Cardiac muscle cell (in vitro differentiated cells and primary cell): Measurements from ENCODE around the gene FSIP1. TPM values are rescaled to one million over a fixed set of nuclear protein-coding genes. Genes with fewer than 3 reads are reported as not detected.

Source experiments
- DNase-seq, 2 donors: peaks; one replicate each; pipeline versions ENCODE4 v3.0.0 to v3.0.0-alpha.2; 2010 to 2017; ENCODE audit warnings: low read depth in 1 of 2, low spot score in 1 of 2
- H3K27ac ChIP-seq: fragments of 200-600 bp; sonication (generic); 2 replicates; pipeline ENCODE4 v1.5.1; 2016
- H3K27me3 ChIP-seq: fragments of 200-600 bp; sonication (generic); 2 replicates; pipeline ENCODE4 v1.6.0; 2016; ENCODE audit warnings: control low read depth
- H3K36me3 ChIP-seq: fragments of 200-600 bp; sonication (generic); 2 replicates; pipeline ENCODE4 v1.5.1; 2016; ENCODE audit warnings: control low read depth
- H3K4me1 ChIP-seq: fragments of 200-600 bp; sonication (generic); 2 replicates; pipeline ENCODE4 v1.8.1; 2017; ENCODE audit warnings: low read depth, mild to moderate bottlenecking, mixed run types
- H3K4me3 ChIP-seq: fragments of 200-600 bp; sonication (generic); 2 replicates; pipeline ENCODE4 v1.5.1; 2016; ENCODE audit warnings: mild to moderate bottlenecking
- H3K9me3 ChIP-seq: fragments of 200-600 bp; sonication (generic); 2 replicates; pipeline ENCODE4 v1.5.1; 2017; ENCODE audit warnings: low read depth, mild to moderate bottlenecking, control low read depth
- polyA plus RNA-seq: library from polyadenylated mRNA; unstranded; fragments of >200 nt; fragmentation: Nextera tagmentation; extraction: Ambion mirVana; gene quantifications from 2 replicates; pipeline ENCODE4 v1.2.1, GENCODE V29; 2016
- total RNA-seq: library from RNA; depleted of rRNA; stranded (reverse); fragments of >200 nt; gene quantifications from 2 replicates; pipeline ENCODE4 v1.2.3, GENCODE V29; 2016
- TF ChIP-seq, protein P1 (sequence below): IDR thresholded peaks from 2 replicates; pipeline ENCODE4 v1.5.1; 2012; ENCODE audit warnings: low read depth, mild to moderate bottlenecking, low read length

The FSIP1 gene
- total and polyA plus RNA-seq, 2 experiments from 2014 or later: 0.15 to 0.33 TPM

DNA sequence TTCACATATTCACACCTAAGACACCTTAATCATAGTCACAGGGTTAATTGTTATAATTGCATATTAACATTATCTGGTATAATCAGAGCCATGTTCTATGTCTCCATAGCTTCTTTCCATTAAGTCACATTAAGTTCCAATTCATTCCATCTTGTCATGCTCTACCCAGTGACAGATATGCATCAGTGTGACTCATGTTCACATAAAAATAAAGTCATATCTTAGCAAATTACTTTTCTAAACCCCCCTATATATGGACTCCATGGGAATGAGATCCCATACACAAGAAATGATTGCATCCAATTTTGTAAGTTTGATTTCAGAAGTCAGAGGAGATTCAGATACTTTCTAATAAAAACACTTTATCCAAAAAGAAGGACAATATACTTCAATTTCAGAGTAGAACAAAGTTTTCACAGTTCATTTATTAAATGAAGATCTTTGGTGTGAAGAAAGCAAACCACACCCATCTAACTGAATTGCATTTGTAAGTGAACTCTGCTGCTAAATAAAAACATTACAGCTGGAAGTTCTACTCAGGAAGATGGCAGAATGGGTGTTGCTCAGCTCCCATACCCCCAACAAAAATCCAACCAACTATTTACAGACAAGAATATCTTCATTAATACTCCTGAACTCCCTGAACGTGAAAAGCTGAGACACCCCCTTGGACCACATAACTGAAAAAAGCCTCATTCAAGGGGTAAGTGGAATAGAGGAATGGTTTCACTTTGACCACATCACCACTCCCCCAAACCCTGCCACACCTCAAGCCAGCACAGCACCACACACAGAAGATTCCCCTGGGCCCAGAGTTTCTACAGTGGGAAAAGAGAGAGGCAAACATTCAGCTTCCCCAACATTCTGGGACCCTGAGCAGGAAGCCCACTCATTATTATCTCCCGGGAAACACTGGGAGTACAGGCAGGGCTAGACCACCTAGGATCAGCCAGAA lies 174.2 kb downstream of the FSIP1 start:
- no peaks in the 10 kb centered on the region for H3K36me3 ChIP-seq
- H3K9me3 ChIP-seq: no peaks in the 10 kb centered on the region
- H3K4me3 ChIP-seq: no peak overlapping the region
- DNase-seq: no peak
- H3K27ac ChIP-seq: no peak overlapping the region
- H3K27me3 ChIP-seq: no peaks in the 10 kb centered on the region
- H3K4me1 ChIP-seq: no peaks in the 10 kb centered on the region
- TF ChIP-seq, protein P1, sequence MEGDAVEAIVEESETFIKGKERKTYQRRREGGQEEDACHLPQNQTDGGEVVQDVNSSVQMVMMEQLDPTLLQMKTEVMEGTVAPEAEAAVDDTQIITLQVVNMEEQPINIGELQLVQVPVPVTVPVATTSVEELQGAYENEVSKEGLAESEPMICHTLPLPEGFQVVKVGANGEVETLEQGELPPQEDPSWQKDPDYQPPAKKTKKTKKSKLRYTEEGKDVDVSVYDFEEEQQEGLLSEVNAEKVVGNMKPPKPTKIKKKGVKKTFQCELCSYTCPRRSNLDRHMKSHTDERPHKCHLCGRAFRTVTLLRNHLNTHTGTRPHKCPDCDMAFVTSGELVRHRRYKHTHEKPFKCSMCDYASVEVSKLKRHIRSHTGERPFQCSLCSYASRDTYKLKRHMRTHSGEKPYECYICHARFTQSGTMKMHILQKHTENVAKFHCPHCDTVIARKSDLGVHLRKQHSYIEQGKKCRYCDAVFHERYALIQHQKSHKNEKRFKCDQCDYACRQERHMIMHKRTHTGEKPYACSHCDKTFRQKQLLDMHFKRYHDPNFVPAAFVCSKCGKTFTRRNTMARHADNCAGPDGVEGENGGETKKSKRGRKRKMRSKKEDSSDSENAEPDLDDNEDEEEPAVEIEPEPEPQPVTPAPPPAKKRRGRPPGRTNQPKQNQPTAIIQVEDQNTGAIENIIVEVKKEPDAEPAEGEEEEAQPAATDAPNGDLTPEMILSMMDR: no peak

DNA sequence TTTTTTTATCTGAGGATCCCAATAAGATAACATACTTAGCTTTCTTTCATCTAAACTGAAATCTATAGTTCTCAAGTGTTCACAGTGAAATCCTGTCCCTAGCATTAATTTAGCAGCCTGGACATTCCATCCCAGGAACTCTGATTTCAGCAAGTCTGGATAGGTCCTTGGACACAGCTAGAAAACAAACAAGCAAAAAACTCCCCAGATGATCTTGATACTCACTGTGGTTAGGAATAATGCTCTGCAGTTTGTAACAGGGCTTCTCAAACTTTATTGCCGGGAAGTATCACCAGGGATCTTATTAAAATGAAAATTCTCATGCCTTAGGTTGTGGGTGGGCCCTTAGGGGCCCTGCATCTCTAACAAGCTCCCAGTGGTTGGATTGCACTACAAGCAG lies 177.5 kb downstream of the FSIP1 start:
- Histone ChIP-seq H3K4me3 (no peak overlapping the region), H3K27ac (no peak overlapping the region), H3K9me3 (no peaks in the 10 kb centered on the region), H3K4me1 (no peaks in the 10 kb centered on the region), H3K36me3 (no peaks in the 10 kb centered on the region), H3K27me3 (no peaks in the 10 kb centered on the region)
- no peak for DNase-seq
- TF ChIP-seq, protein P1: no peak

DNA sequence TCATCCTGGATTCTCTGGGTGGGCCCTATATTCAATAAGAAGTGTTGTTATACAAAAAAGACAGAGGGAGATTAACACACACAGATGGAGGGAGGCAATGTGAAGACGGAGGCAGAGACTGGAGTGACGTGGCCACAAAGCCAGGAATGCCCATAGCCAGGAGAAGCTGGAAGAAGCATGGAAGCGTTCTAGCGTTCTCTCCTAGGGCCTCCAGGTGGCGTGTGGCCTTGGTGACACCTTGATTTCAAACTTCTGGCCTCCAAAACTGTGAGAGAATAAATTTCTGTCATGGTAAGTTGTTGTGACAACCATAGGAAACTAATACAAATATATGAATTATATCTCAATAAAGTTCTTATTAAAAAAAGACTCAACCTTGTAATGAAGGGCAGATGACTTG lies 180.5 kb downstream of the FSIP1 start:
- no peak overlapping the region for H3K27ac ChIP-seq
- no peaks in the 10 kb centered on the region for H3K9me3 ChIP-seq
- TF ChIP-seq, protein P1: no peak
- DNase-seq: no peak
- H3K4me3 ChIP-seq: no peak overlapping the region
- H3K27me3 ChIP-seq: no peaks in the 10 kb centered on the region
- H3K36me3 ChIP-seq: no peaks in the 10 kb centered on the region
- peaks cover 3% of the 10 kb centered on the region for H3K4me1 ChIP-seq

DNA sequence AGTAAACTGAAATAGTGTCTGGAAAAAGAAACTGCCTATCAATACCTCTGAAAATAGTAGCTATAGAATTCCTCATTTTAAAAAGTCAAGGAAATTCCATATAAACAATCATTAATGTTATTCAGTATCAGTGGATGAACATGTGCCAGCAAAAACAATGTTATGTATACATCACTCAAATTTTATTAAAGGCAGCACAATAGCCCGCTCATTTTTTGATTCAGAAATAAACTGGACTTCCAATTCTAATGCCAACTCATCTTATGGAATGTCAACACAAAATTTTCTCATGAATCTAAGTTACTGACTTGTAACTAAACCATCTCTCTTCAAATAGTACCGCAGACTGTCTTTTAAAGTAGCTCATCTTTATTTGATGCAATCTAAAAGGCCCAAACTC lies 182.8 kb downstream of the FSIP1 start:
- H3K4me3 ChIP-seq: no peak overlapping the region
- H3K27ac ChIP-seq: no peak overlapping the region
- TF ChIP-seq, protein P1: no peak
- peaks cover 3% of the 10 kb centered on the region for H3K4me1 ChIP-seq
- no peaks in the 10 kb centered on the region for H3K9me3 ChIP-seq
- peaks cover 20% of the 10 kb centered on the region for H3K36me3 ChIP-seq
- peak in 1 of 2 donors; percentile 3 for DNase-seq
- no peaks in the 10 kb centered on the region for H3K27me3 ChIP-seq

DNA sequence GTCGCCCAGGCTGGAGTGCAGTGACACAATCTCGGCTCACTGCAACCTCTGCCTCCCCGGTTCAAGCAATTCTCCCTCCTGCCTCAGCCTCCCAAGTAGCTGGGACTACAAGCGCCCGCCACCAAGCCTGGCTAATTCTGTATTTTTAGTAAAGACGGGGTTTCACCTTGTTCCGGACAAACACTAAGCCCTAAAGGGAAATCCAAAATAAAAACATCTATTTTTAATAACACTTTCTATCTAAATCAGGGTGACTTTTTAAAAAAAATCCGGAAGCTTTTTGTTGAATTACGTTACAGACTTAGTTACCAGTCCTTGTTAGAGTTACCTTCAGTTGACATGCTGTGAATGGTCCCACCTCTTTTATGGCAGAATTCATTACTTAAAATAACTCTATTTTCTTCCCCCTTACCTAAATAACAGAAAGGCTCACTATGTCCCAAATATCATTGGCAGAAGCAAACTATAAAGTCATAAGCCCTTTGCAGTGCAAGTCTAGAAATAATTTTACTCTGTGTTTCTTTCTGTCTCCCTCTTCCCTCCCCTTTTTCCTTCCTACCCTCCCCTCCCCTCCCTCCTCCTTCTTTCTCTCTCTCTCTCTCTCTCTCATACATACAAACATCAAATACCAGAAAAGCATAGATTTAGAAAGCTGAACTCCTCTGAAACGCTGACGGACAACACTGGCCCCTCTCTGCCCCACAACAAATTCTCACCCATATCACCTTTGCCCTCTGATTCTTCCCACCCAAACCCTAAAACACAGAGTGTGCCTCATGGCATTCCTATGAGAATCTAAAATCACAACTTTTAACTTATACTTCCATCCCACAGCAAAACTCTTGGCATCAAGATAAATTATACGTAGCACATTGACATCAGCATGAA lies 183.4 kb downstream of the FSIP1 start:
- H3K27ac ChIP-seq: no peak overlapping the region
- TF ChIP-seq, protein P1: no peak
- H3K9me3 ChIP-seq: no peaks in the 10 kb centered on the region
- no peak overlapping the region for H3K4me3 ChIP-seq
- peaks cover 27% of the 10 kb centered on the region for H3K36me3 ChIP-seq
- DNase-seq: peak in 1 of 2 donors; percentile 33
- no peaks in the 10 kb centered on the region for H3K27me3 ChIP-seq
- peaks cover 3% of the 10 kb centered on the region for H3K4me1 ChIP-seq
